Measurements from ENCODE around the gene CCDC85B. TPM values are rescaled to one million over a fixed set of nuclear protein-coding genes. Genes with fewer than 3 reads are reported as not detected.

The CCDC85B gene
- total and polyA plus RNA-seq, 2 of the 13 experiments (the other 11 are each of a cell fraction or from before 2014, with no cell fraction given): 8.2 to 19.5 TPM

- TF ChIP-seq KIAA2018 (CRISPR knock-in tag; IDR thresholded peaks at IDR 0.05; ENCODE audit: borderline replicate concordance) (no peak), ZNF367 (CRISPR knock-in tag; IDR thresholded peaks at IDR 0.05; ENCODE audit: borderline replicate concordance) (no peak; the same call in 1 of the 2 replicates), ATRX (CRISPR knock-in tag; IDR thresholded peaks at IDR 0.05; ENCODE audit: borderline replicate concordance) (no peak), SMAD3 (CRISPR knock-in tag; IDR thresholded peaks at IDR 0.05) (0 out of 2 replicates have a peak, but pooled peaks have one; percentile 11), PITX1 (CRISPR knock-in tag; IDR thresholded peaks at IDR 0.05) (no peak), U2AF1 (optimal IDR thresholded peaks at IDR 0.05; ENCODE audit: low read depth, low read length) (no peak), KLF12 (CRISPR knock-in tag; IDR thresholded peaks at IDR 0.05; ENCODE audit: borderline replicate concordance) (peak; percentile 58; the same call in 1 of the 2 replicates), PLSCR1 (CRISPR knock-in tag; IDR thresholded peaks at IDR 0.05; ENCODE audit: borderline replicate concordance) (no peak), ZFP90 (CRISPR knock-in tag; IDR thresholded peaks at IDR 0.05; ENCODE audit: borderline replicate concordance) (peak; percentile 63; the same call in 1 of the 2 replicates), MIXL1 (CRISPR knock-in tag; IDR thresholded peaks at IDR 0.05) (no peak), ZFP36L2 (CRISPR knock-in tag; IDR thresholded peaks at IDR 0.05) (no peak), TBX2 (CRISPR knock-in tag; IDR thresholded peaks at IDR 0.05; ENCODE audit: borderline replicate concordance) (peak; percentile 54), ZNF280D (CRISPR knock-in tag; IDR thresholded peaks at IDR 0.05) (no peak), CBX1 (IDR thresholded peaks at IDR 0.05; ENCODE audit: low read depth) (no peak), ZNF326 (CRISPR knock-in tag; IDR thresholded peaks at IDR 0.05; ENCODE audit: borderline replicate concordance) (no peak), TBP (CRISPR knock-in tag; IDR thresholded peaks at IDR 0.05) (no peak)
These were observed at the start of gene CCDC85B (continued) for GRCh38 chr11:65890324-65891218.

Data from HepG2 (cell line).